Stimulated activated CD4-positive, alpha-beta T cell treated with anti-CD3 and anti-CD28 coated beads, Interleukin-12 subunit alpha, Interleukin-12 subunit beta, amount 100 ng/mL, for 48 hours (primary cell): ENCODE data around the gene SHB.

Experiments
- DNase-seq, 3 donors: peaks; one replicate each; pipeline ENCODE4 v3.0.0-alpha.2; 2020; ENCODE audit warnings: low read depth in 2 of 3, low spot score in 1 of 3

Gene SHB

DNA sequence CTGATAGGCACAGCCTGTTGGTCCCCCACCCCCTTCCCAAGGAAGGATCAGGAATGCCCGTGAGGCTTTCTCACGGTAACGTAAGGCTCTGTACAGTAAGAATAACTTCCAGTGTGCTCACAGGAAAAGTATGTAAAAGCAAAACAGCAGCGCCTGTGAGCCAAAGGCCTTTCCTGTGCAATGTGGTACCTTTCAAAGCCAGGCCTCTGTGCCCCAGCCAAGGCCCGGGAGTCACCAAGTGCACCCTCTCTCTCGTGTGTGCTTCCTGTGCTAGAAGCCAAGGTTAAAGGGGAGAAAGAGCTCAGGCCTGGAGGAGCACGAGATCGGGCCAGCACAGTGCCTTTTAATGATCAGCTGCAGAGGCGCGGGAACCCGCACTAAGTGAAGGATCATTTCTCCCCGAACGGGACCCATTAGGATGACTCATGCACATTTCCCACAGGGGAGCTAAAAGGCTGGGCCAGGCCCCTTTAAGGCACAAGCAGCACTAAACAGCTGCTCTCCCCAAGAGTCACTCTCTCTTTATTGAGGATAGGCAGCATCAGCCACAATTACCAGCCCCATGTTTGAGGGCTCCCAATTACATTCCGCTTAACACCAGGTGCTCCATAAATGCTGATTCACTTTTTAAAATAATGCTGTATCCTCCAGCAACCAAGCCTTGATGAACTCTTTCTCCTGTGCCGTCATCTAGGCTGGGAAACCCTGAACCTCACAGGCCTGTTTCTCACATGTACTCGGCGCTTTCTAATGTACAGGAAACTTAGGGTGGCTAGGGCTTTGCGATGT, 42.8 kb downstream of the SHB start:
- DNase-seq: no peak

DNA sequence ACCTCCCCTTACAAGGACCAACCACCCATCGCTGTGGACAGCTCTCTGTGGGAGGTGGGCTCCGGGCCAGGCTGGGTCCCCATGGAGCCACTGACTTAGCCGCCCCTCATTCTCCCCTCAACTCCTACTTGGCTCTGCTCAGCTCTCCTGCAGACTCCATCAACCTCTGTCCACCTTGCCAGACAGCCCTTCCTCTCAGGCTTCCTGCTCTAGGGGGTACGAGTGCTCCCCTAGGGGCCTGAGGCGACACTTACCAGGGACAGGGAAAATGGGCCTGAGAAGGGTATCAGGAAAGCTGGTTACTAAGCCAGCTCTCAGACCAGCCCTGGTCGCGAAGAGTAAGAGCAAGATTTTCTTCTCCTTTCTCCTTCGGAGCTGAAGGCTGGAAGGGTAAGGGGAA, 43.9 kb downstream of the SHB start:
- DNase-seq: no peak

DNA sequence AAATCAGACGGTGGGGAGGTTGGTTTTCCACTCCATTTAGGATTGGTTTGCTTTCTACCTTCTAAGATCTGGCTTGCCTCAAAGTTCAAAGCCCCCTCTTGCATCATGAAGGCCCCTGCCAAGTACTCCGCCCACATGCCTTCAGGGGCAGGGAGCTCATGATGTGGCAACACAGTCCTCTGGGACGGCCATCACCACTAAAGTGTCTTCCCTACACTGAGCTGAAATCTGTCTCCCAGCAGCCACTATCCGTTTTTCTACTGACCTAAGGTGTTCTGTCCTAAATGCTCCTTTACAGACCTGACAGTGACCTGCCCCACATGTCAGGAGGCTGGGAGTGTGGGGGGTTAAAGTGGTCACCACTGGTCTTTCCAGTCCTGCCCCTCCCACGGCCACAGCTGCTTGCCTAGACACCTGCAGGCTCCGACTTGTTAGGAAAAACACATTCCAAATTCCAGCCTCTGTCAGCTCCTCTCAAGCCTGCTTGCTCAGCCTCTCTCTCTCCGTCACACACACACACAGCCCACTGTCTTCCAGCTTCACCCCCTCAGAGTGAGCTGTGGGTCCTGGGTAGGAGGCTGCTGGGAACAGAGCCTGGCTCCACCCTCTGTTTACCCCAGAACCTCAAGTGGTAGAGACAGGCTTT, 44.9 kb downstream of the SHB start:
- no peak for DNase-seq

DNA sequence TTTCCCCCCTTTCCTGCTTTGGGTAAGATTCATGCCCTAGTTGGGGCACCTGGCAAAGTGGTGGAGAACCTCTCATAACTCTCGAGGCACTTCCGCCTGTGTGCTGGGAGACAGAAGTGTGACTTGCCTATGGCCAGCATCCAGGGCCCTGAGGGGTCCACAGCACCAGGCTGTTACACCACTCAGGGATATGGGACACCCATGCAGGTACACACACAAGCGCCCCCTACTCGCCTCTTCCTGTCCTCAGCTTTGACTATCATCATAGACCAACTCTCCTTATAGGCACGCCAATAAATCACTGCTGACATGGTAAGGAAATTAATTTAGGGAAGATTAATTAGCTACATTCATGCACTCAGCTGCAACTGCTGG, 45.4 kb downstream of the SHB start:
- DNase-seq: no peak

DNA sequence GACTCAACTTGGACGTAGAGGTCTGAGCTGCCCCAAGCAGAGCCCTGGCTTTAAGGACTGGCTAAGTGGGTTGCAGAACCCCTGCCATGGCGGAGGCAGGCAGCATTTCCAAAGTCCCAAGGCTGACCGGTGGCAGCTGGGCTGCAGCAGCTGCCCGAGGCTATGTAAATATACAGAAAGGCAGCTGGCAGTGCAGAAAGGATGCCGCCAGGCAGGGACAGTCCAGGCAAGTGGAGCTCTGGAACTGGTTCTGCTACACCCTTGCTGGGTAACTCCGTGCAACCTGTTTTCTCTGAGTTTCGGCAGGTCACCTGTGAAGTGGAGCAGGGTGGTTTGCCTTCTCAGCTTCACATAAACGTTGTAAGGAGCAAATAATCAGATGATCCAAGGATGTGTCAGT, 46.0 kb downstream of the SHB start:
- no peak for DNase-seq

DNA sequence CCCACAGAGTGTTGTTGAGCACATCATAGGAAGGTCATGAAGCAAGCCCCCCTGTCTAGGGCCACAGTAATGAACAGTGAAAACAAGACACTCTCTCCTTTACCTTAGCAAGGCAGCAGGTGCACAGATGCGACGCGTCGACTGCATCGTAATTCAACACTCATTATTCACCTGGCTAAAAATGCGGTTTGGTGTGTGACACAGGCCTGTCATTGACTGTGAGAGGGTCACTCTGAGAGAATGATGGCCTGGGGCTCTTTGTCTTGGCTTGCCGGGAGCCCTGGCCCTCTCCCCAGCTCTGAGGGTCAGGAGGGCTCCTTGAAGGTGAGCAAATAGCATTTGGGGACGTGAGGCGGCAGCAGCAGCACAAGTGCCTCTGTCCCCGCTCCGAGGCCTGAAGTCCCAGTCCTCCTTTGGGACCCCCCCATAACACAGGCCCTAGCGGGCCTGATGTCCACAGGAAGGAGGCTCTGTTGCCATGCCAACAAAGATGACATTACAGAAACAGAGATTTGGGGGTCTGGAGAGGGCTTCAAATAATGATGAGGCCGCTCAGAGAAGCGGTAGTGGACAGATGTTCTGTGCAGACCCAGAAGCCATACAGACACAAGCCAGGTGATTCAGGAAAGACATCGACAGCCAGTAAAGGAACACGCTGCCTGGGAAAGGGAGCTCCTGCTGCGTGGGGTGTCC, 46.7 kb downstream of the SHB start:
- no peak for DNase-seq

DNA sequence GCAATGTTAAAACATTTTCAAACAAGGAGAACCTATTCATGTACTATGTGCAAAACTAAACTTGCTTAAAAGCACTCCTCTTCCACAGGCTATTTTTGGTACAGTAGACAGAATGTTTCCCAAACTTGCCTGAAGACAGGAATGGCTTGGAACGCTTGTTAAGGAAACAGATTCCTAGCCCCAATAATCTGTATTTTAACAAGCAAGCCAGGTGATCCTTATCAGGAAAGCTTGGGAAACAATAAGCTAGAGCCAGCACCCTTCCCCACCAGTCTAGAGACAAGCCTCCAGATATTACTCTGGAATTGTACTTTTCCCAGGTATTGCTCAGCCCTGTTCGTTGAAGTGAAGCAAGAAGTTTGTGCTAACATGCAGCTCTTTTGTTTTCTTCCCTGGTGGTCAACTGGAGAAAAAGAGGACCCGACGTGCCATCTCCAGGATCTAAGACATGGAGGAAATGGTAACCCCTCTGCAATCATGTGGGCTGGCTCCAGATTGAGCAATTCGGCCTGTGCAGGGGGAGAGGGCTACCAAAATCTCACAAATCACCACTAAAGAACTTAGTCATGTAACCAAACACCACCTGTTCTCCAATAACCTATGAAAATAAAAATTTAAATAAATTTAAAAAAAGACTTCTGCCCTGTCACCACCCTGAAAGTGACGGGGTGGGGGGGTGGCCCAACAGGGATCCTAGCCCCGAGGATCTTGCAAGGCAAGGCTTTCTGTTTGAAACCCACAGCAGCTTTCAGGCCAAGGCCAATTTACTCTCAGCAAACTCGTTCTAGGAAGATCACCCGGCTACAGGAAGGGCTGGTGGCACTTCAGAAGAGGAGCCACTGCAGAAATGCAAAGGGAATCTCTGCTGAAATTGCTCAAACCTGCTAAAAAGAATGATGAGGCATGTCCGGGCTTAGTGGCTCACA, 48.6 kb downstream of the SHB start:
- no peak for DNase-seq

DNA sequence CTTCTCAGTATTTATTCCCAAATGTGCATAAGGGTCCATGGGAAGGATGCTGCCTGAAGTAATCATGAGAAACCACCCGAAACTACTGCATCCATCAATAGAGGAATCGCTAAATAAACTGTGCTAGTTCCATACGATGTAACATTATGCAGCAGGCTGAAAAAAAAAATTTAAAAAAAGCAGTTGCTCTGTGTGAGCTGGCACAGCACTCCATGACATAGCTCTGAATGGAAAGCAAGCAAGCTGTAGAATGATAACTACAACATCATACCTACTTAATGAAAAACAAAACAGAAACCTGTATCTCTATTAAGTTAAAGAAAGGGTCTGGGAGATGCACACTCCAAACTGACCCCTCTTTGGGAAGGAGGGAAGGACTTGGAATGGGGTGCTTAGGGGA, 49.3 kb downstream of the SHB start:
- DNase-seq: no peak

DNA sequence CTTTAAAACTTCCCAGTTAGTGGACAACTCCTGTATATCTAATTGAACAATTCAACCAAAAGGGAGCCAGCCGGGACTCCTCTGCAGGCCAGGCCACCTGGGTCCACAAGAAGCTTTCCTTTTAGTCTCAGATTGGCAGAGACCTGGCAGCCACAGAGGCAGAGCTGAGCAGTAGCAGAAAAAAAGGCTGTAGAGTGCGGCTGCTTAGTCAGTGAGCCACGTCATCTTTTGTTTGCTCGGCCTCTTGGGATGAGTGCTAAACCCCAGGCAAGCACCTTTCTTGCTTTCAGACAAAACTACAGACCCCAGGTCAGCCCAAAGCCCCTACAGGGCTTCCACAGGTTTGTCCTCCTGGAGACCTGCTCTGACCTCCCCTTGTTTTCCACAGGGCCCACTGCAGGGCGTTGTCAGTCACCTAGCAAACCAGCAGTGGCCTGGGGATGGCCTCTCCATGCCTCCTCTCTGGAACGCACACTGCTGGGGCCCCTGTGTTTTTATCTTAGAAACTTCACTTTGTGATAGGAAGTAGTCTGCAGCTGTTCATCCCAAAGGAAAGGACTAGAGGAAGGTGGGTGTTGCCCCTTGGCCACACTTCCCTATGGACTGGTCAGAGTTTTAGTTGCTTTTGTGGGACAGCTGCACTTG, 49.9 kb downstream of the SHB start:
- no peak for DNase-seq

DNA sequence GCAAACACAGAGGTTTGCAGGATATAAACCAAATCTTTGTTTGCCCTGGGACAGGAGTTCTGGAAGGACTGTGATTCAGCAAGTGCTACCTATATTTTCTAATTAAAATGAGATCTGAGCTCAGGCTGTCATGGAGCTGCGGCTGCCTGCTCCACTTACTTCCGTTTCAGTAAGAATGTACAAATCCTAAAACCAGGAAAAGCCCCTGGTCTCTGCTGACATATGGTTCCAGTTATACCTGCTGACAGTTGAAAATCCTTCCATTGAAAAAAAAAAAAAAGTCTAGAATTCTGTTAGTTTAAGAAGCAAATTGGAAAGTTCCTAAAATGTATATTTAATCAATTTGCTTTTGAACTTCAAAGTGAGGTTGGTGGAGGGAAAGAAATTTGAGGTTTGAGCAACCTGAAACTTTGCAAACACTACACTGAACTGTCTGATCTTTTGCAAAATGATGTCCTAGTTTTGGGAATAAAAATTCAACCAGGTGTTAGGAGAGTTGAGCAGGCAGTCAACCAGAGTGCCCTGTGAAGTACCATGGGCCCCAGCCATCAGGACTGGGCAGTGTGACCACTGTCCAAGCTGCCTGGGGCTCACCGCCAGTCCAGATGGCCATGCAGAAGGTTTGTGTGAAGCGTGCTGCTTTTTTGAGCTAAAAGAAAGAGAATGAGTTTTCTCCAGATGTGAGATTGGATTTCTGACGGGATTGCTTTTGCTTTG, 50.6 kb downstream of the SHB start:
- DNase-seq: no peak

DNA sequence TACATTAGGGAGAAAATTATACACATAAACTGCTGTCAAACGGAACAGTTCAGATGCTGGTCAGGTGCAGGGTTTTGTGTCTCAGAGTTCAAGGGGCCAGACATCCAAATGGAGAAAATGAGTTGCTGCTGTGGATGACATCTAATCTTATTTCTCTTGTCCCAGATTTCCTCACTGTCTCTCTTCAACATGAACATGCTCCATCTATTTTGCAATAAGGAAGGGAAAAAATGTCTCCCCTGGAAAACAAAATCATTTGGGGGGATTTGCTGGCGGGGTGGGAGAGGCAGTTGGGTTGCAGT, 51.2 kb downstream of the SHB start:
- no peak for DNase-seq

DNA sequence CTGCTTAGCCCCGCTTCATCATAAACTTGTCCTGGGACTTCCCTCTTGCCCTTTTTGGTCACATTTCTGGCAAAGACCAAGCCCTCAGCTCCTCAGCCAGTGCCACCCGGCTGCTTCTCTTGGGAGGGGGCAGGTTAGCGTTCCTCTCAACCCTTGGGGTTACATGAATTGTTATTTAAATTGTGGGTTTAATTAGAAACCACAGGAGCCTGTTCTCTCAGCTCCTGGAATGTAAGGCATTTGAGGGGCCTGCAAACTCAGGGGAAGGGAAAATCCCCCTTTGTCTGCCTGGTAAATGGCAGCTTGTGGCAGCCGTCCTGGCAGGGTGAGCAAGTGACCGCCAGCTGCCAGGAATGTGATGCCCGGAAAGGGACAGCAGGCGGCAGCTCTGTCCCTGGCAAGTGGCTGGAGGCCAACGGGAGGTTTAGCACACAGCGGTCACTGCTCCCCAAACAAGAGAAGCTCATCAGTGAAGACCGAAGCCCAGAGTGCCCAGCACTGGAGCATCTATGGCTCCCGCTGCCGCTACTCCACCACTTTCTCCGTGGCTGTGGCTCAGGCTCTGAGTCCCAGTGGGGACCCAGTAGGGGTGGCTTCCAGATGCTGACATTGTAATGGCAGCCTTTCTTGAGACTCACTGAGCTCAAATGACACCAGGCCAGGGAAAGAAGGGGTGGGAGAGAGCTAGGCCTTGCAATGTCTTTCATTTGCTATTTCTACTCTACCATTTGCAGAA, 51.7 kb downstream of the SHB start:
- no peak for DNase-seq

DNA sequence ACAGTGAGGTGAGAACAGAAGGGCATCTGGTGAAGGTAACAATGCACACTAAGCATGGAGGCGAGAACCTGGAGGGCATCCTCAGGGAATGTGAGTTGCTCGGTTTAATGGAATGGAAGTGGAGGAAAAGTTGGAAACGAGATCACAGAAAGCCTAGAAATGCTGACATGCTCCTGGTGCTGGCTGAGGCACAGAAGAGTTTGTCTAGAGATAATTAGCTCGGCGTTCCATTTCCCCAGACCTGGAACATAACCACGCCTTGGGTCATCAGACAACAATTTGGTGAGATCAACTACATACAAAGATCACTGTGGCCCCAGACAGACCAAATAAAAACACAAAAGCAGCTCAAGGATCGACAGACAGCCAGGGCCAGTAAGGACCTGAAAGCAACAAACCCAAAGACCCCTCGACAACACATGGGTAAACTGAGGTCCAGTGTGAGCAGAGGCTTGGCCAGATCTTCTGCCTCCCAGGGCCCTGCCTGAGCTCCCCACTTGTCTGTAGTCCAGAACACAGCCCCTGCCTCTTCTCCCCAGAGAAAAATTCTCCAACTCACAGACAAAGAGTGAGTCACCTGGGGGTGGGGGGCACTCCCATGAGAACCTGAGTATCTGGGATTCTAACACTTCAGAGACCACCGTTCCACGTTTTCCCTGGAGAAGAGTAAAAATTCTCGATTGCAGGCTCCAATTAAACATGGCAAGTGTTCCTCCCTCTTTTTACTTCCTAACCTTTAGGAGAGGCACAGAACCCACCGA, 52.5 kb downstream of the SHB start:
- DNase-seq: no peak

DNA sequence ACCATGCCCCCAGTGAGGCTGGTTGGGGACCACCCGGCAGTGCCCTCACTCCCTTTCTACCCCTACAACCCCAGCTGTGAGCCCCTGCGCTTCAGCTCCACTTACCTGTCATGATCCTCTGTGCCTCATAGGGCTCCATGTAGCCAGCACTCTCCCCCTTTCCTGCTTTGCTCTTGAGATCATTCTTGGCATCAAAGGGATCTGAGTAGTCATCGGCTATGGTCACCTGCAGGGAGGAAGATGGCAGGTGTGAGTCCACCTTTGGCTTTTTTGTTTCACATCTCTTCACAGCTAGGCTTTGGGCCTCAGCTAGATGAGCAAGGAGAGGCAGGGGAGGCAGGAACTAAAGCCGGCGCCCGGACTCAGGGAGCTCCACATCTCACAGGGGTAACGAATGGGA, 53.1 kb downstream of the SHB start:
- no peak for DNase-seq

DNA sequence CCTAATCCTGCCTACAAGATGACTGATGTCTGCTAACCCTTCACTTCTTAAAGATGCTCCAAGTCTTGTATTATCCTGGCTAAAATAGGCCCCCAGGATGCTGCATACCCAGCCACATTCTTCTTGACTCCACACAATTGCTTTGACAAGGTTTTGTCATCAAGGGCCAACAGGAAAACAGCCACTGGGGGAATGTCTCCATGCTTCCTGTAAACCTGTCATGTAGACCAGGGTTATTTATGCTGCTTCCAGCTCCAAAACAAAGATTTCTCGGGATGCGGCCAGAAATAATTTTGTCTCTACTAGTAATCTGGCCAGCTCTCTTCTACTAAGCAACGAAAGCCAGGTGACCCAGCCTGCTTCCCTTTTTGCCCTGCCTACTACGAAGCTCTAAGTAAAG, 53.8 kb downstream of the SHB start:
- DNase-seq: no peak

DNA sequence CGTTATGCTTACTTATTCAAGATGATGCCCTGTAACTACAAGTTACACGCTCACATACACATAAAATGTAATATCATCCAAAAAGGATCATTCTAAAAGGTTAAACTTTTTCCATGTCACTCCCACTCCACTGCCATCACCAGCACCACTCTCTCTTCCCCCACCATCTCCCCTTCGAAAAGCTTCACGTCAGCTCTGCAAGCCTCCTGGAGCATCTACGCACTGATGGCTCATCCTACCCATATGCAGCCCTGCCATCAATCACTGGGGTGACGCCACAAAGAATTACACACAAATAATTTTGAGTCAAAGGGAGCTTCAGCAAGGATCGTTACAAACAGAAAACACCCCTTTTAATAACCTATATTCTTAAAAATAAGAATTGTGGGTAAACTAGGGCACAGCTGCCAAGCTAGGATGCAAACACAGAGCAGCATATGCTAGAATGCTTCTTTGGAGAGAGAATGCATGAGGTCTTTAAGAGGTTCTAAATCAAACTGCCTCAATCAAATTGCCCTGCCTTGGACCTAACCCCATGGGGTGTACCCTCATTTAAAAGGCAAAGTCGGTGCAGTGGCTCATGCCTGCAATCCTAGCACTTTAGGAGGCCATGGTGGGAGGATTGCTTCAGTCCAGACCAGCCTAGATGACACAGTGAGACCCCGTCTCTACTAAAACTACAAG, 56.1 kb downstream of the SHB start:
- no peak for DNase-seq

DNA sequence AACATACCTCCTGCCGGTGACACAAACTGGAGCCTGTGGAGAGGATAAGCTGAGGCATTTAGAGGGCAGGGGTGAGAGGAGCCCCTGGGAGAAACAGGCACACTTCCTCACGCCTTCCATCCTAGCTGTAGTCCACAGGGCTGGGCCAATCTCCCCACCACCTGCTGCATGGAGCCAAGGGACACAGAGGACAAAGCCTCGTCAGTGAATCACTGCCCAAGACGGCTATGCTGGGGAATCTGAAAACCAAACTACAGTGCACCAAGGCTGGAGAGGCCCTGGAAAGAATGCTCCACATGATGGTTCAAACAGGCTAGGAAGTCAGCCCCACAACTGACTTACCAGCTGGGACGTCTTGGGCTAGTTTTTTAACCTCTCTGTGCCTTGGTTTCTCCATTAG, 57.0 kb downstream of the SHB start:
- no peak for DNase-seq

DNA sequence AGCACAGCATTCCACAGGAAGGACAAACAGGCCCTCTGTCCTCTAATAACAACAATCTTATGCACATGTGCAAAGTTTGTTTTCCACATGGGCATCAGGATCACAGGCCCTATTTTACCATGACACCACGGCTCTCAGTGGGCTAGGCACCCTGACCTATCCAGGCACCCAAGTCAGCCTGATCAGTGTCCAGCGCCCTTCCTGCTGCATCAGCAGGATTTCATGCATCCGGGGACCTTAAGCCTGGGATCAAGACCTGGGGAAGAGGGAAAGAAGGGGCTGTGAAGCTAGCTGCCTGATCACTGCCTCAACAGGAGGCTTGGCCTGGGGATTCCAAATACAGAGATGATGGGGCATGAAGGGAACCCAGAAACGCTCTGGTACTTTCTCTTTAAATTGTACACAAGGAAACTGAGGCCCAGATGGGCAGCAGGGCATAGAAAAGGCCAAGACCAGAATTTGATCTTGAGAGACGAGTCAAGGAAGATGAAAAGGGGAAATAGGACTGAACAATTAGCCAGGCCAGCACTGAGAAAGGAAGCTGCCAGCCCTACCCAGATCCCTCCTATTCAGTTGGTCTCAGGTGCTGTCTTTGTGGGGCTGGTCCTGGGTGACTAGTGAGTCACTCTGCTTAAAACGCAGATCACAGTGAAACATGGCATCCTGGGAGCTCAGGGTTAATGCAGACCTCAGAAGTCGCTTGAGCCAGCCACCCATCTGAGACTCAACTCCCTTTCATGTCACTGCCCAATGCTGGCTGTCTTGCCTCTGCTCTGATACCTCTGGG, 57.9 kb downstream of the SHB start:
- DNase-seq: no peak
